PFSK-1 (cell line): ENCODE data around the gene SCFD1.

Experiments
- FOXP2 ChIP-seq: optimal IDR thresholded peaks from 2 replicates; pipeline ENCODE3; 2011; ENCODE audit warnings: borderline replicate concordance, control low read depth, inconsistent platforms; ENCODE audit not compliant: insufficient read depth; ENCODE audit errors: extremely low read length, extremely low read depth
- POLR2AphosphoS5 ChIP-seq: IDR thresholded peaks from 2 replicates; pipeline ENCODE4 v1.6.1; 2012; ENCODE audit warnings: low read depth, mild to moderate bottlenecking, control low read depth, low read length, moderate library complexity
- SIN3A ChIP-seq: IDR thresholded peaks from 2 replicates; pipeline ENCODE4 v1.6.1; 2012; ENCODE audit warnings: mild to moderate bottlenecking, low read length, moderate library complexity, borderline replicate concordance; ENCODE audit not compliant: insufficient read depth
- TAF1 ChIP-seq: IDR thresholded peaks from 2 replicates; pipeline ENCODE4 v1.6.1; 2012; ENCODE audit warnings: low read length, control low read depth, borderline replicate concordance; ENCODE audit not compliant: insufficient read depth
- TF ChIP-seq, protein P1 (sequence below), 2 experiments: IDR thresholded peaks; 2 replicates each; pipeline versions ENCODE4 v1.6.1 to v1.8.0; 2011 to 2012; ENCODE audit warnings: low read depth in 2 of 2, low read length in 2 of 2, control low read depth in 1 of 2, inconsistent platforms in 1 of 2, mild to moderate bottlenecking in 1 of 2, moderate library complexity in 1 of 2; ENCODE audit not compliant: insufficient read depth in 1 of 2

The SCFD1 gene

DNA sequence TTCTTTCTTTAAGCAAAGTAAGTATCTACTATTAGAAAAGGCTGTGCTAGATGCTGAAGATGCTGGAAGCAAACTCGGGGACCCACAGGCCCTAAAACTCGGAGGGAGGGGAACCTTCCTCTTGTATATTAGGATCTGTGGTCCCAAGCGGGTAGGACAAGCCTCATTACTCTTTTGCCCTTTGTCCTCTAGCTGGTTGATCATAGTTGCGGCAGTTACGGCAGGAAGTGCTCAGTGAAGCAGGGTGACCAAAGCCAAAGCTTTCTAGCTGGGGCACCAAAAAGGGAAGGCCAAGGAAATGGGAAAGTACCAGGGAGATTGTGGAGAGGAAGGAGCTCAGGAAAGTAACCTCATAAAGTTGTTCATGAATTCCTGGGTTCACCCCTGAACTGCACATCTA, 76.3 kb downstream of the SCFD1 start:
- TF ChIP-seq, protein P1, sequence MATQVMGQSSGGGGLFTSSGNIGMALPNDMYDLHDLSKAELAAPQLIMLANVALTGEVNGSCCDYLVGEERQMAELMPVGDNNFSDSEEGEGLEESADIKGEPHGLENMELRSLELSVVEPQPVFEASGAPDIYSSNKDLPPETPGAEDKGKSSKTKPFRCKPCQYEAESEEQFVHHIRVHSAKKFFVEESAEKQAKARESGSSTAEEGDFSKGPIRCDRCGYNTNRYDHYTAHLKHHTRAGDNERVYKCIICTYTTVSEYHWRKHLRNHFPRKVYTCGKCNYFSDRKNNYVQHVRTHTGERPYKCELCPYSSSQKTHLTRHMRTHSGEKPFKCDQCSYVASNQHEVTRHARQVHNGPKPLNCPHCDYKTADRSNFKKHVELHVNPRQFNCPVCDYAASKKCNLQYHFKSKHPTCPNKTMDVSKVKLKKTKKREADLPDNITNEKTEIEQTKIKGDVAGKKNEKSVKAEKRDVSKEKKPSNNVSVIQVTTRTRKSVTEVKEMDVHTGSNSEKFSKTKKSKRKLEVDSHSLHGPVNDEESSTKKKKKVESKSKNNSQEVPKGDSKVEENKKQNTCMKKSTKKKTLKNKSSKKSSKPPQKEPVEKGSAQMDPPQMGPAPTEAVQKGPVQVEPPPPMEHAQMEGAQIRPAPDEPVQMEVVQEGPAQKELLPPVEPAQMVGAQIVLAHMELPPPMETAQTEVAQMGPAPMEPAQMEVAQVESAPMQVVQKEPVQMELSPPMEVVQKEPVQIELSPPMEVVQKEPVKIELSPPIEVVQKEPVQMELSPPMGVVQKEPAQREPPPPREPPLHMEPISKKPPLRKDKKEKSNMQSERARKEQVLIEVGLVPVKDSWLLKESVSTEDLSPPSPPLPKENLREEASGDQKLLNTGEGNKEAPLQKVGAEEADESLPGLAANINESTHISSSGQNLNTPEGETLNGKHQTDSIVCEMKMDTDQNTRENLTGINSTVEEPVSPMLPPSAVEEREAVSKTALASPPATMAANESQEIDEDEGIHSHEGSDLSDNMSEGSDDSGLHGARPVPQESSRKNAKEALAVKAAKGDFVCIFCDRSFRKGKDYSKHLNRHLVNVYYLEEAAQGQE (IDR thresholded peaks at IDR 0.05; ENCODE audit: insufficient read depth in 1 of 2, low read depth in 2 of 2, low read length in 2 of 2), result no peak
- no peak for TF ChIP-seq TAF1

DNA sequence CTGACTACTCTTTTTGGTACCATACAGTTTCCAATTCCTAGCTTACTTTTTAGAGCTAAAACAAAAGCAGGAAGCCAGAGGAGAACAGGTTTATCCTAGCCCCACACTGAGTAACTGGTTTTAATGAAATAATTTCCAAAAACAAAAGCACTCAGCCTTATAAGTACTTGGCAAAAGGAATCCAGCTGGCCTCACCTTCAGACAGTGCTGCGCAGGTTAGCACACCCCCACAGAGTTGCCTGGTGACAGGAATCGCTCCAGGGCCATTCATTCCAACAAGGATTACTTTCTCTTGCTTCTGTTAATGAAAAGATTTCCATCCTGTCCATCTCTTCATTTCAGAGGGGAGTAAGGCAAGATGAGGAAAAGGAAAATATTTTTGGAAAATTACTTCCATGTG, 84.6 kb downstream of the SCFD1 start:
- TF ChIP-seq POLR2AphosphoS5 (no peak), SIN3A (no peak), FOXP2 (no peak)
- TF ChIP-seq, protein P1 (IDR thresholded peaks at IDR 0.05; ENCODE audit: insufficient read depth in 1 of 2, low read depth in 2 of 2, low read length in 2 of 2), result no peak

DNA sequence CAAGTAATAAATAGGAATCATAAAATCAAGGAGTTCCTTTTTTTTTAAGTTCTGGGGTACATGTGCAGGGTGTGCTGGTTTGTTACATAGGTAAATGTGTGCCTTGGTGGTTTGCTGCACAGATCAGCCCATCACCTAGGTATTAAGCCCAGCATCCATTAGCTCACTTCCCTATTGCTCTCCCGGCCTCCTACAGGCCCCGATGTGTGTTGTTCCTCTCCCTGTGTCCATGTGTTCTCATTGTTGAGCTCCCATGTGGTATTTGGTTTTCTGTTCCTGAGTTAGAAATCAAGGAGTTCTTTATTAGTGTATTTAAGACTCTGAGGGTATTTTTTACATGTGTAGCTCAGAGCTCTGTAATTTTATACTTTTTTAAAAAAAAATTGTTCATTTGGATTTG, 86.0 kb downstream of the SCFD1 start:
- TF ChIP-seq, protein P1 (IDR thresholded peaks at IDR 0.05; ENCODE audit: insufficient read depth in 1 of 2, low read depth in 2 of 2, low read length in 2 of 2), result no peak
- no peak for TF ChIP-seq SIN3A

DNA sequence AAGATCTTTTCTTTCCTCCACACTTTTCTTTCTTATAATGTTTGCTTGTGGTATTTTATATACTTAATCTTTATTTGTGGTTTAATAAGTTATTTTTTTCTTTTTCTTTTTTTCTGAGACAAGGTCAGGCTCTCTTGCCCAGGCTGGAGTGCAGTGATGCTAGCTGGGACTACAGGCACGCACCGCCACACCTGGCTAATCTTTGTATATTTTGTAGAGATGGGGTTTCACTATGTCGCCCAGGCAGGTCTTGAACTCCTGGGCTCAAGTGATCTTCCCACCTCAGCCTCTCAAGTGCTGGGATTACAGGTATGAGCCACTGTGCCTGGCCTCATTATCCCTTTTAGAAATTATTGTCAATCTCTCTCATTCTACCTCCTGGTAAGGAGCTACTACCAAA, 87.1 kb downstream of the SCFD1 start:
- TF ChIP-seq FOXP2 (no peak), SIN3A (no peak), TAF1 (no peak), POLR2AphosphoS5 (no peak)
- TF ChIP-seq, protein P1 (IDR thresholded peaks at IDR 0.05; ENCODE audit: insufficient read depth in 1 of 2, low read depth in 2 of 2, low read length in 2 of 2), result no peak

DNA sequence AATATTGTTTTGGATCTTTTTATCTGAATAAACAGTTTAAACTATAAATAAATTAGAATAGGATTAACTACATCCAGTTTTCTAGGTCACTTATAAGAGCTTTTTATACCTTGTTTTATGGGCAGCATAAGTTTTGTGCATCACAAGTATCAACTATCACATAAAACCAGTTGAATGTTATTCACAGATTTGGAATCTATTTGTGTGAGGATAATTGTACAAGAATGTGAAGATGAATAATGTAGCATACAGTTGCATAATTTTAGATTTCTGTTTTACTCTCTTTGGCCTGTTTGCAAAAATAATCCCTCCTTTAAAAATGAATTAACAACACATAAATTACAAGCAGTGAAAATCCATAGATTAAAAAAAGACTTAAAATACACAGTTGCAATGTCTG, 88.8 kb downstream of the SCFD1 start:
- no peak for TF ChIP-seq TAF1
- TF ChIP-seq SIN3A, result no peak
- TF ChIP-seq, protein P1 (IDR thresholded peaks at IDR 0.05; ENCODE audit: insufficient read depth in 1 of 2, low read depth in 2 of 2, low read length in 2 of 2), result no peak
- no peak for TF ChIP-seq POLR2AphosphoS5
- no peak for TF ChIP-seq FOXP2
